ENCODE results near the gene STX3.
A peak's percentile ranks its signal among the peaks of the same experiment; 100 is the strongest.

STX3 gene

DNA sequence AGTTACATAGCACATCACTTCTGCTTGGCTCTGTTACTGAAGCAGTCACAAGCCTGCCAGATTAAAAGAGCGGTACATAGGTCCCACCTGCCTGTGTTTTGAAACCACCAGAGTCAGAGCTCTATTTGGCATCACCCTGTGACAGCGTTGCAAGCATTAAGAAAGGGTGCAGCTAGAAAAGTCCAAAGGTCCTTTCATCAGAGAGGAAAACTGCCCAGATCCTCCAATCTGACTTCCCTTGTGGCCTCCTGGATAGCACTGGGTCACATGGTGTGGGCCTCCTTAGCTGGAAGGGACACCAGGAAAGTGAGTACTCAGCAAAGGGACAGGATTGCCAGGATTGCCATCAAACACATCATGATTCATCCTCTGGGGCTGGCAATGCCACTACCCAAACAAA, 22.9 kb downstream of the STX3 start:
- TF ChIP-seq, protein P1, sequence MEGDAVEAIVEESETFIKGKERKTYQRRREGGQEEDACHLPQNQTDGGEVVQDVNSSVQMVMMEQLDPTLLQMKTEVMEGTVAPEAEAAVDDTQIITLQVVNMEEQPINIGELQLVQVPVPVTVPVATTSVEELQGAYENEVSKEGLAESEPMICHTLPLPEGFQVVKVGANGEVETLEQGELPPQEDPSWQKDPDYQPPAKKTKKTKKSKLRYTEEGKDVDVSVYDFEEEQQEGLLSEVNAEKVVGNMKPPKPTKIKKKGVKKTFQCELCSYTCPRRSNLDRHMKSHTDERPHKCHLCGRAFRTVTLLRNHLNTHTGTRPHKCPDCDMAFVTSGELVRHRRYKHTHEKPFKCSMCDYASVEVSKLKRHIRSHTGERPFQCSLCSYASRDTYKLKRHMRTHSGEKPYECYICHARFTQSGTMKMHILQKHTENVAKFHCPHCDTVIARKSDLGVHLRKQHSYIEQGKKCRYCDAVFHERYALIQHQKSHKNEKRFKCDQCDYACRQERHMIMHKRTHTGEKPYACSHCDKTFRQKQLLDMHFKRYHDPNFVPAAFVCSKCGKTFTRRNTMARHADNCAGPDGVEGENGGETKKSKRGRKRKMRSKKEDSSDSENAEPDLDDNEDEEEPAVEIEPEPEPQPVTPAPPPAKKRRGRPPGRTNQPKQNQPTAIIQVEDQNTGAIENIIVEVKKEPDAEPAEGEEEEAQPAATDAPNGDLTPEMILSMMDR (conservative IDR thresholded peaks at IDR 0.05) = no peak
- H3K27ac ChIP-seq = no peak overlapping the region

DNA sequence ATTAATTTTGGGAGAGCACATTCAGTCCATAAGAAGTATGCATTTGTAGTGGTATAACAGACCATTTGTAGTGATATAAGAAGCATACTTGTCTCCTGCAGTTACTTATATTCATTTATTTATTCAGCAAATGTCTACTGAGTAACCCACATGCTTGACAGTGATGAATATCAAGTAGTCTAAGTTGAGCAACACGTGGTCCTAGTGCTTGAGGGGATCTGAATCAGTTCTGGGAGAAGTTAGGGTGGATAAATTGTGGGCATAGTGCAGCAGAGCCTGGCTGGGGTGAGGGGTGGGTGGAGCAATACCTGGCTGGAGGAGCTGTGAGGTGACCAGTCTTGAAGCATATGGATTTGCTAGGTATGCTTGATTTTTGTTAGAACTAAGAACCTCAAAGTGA, 24.3 kb downstream of the STX3 start:
- H3K27ac ChIP-seq = no peak overlapping the region
- TF ChIP-seq, protein P1 (conservative IDR thresholded peaks at IDR 0.05) = no peak

DNA sequence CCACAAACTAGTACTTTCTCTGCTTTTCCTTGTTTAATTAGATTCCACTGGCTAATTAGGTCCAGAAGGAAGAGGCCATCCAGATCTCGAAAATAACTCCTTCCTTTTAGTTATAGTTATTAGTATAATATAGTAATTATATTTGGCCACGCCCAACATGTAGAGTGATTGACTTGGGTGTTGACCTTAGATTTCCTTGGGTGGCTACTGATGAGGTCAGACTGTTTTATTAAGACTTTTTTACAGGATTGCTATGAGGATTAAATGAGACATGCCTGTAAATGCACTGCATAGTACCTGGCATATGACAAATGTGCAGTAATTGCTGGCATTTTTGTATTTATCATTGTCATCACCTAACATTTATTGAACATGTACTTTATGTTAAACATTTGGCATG, 26.9 kb downstream of the STX3 start:
- H3K27ac ChIP-seq = no peak overlapping the region
- TF ChIP-seq, protein P1 (conservative IDR thresholded peaks at IDR 0.05) = no peak

DNA sequence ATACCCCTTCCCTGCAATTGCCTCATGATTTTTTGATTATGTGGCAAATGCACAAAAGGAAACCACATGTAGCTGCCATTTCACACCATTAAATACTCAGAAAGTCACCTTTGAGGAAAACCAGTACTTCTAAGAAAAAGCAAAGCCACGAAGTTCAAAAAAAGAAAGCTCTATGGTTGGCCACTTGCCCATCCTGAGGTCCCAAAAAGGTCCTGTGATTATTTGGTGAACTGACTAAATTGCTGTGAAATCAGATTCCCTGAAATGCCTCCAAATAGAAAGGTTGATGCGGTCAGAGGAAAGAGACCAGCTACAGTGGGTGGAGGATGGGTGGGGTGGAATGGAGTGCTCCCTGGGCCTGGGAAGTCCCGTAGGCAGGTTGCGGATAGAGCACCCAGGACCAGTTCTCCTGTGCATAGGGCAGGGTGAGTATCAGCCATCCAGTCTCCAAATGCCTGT, 28.5 kb downstream of the STX3 start:
- H3K27ac ChIP-seq = peak overlapping the region; percentile 86
- TF ChIP-seq, protein P1 (conservative IDR thresholded peaks at IDR 0.05) = no peak

DNA sequence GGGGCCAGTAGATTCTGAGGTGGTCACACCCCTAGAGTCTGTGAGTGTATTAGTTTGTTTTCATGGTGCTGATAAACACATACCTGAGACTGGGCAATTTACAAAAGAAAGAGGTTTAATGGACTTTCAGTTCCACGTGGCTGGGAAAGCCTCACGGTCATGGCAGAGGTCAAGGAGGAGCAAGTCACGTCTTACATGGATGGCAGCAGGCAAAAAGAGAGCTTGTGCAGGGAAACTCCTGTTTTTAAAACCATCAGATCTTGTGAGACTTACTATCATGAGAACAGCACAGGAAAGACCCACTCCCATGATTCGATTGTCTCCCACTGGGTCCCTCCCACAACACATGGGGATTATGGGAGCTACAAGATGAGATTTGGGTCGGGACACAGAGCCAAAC, 29.3 kb downstream of the STX3 start:
- H3K27ac ChIP-seq = peak overlapping the region; percentile 86

DNA sequence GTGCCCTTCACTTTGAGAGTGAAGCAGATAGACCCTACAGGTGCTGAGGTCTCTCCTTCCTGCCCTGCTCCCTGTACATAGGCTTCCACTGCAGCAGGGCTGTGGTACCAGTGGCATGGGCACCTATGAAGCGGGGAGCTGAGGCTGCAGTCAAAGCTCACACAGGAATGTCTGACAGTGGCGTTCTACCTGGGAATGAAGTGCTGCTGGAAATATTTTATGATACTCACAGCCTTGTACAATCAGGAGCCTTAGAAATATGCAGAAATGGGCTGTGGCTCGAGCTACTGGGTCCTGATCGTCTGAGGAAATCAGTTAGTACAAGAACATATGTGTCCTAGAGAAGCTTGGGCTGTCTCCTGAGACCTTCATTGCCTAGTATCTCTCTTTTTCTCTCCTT, 30.6 kb downstream of the STX3 start:
- peak overlapping the region; percentile 86 for H3K27ac ChIP-seq
- TF ChIP-seq, protein P1 (conservative IDR thresholded peaks at IDR 0.05) = no peak

DNA sequence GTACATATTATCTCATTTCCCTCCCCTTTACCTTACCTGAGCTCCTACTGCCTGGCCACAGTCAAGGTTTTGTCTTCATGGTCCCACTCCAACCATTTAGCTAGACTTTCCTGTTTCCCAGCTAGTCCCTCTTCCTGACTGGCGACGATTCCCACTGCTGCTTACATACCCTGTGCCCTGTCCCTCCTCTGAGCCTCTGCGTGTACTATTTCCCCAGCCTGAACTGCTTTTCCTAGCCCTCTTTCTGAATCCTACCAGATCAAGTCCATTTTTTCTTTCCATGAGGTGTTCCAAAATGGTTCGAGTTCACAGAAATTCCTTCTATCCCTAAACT, 32.0 kb downstream of the STX3 start:
- peak overlapping the region; percentile 86 for H3K27ac ChIP-seq
- TF ChIP-seq, protein P1 (conservative IDR thresholded peaks at IDR 0.05) = no peak

DNA sequence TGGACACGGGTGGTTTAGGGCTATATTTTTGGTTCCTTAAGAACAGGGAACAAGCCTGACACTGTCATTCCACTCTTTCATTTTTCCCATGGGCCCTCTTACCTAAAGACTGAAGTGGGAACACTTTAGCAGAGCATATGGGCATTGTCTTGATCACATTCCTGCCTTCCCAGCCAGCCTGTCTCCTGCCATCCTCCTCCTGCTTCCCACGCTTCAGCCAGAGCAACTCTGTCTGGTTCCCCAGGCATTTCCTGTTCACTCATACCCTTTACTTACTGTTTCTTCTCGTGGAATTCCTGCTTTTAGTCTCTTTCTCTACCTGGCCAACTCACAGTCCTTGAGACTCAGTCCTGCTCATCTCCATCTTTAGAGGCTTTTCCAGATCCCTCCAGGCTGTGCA, 32.6 kb downstream of the STX3 start:
- TF ChIP-seq, protein P1 (conservative IDR thresholded peaks at IDR 0.05) = no peak
- H3K27ac ChIP-seq = peak overlapping the region; percentile 86
